Retinal pigment epithelial cell (primary cell): ENCODE measurements around the gene GMPR2.
A peak's percentile ranks its signal among the peaks of the same experiment; 100 is the strongest.

Source experiments
- DNase-seq: peaks from one replicate; pipeline ENCODE4 v3.0.0-alpha.2; 2010; ENCODE audit warnings: low read depth
- H3K4me3 ChIP-seq: 2 replicates; pipeline ENCODE4 v1.5.1; 2011; ENCODE audit warnings: mild to moderate bottlenecking, low read length, control low read depth, moderate library complexity
- TF ChIP-seq, protein P1 (sequence below): conservative IDR thresholded peaks from 2 replicates; pipeline ENCODE4 v1.5.1; 2011; ENCODE audit warnings: low read depth, low read length, control low read depth, inconsistent platforms

Gene GMPR2

DNA sequence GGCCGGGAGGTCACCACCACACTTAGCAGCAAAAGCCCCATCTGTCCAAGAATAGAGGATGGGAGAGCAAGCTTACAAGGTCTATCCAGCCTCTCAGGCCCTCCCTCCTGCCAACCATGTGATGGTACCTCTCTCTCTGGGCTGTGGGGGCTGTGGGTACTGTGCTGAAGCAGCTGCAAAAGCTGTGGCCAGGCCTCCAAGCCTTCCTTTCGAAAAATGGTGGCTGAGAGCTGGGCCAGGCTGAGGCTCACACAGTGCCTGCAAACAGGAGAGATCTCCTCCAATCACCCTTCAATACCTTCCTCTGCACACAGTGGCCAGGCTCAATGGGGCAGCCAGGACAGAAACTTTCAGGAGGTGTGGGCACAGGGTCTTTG is 45.2 kb upstream of the GMPR2 start:
- H3K4me3 ChIP-seq: peak overlapping the region; percentile 78
- TF ChIP-seq, protein P1, sequence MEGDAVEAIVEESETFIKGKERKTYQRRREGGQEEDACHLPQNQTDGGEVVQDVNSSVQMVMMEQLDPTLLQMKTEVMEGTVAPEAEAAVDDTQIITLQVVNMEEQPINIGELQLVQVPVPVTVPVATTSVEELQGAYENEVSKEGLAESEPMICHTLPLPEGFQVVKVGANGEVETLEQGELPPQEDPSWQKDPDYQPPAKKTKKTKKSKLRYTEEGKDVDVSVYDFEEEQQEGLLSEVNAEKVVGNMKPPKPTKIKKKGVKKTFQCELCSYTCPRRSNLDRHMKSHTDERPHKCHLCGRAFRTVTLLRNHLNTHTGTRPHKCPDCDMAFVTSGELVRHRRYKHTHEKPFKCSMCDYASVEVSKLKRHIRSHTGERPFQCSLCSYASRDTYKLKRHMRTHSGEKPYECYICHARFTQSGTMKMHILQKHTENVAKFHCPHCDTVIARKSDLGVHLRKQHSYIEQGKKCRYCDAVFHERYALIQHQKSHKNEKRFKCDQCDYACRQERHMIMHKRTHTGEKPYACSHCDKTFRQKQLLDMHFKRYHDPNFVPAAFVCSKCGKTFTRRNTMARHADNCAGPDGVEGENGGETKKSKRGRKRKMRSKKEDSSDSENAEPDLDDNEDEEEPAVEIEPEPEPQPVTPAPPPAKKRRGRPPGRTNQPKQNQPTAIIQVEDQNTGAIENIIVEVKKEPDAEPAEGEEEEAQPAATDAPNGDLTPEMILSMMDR: no peak
- DNase-seq: no peak

DNA sequence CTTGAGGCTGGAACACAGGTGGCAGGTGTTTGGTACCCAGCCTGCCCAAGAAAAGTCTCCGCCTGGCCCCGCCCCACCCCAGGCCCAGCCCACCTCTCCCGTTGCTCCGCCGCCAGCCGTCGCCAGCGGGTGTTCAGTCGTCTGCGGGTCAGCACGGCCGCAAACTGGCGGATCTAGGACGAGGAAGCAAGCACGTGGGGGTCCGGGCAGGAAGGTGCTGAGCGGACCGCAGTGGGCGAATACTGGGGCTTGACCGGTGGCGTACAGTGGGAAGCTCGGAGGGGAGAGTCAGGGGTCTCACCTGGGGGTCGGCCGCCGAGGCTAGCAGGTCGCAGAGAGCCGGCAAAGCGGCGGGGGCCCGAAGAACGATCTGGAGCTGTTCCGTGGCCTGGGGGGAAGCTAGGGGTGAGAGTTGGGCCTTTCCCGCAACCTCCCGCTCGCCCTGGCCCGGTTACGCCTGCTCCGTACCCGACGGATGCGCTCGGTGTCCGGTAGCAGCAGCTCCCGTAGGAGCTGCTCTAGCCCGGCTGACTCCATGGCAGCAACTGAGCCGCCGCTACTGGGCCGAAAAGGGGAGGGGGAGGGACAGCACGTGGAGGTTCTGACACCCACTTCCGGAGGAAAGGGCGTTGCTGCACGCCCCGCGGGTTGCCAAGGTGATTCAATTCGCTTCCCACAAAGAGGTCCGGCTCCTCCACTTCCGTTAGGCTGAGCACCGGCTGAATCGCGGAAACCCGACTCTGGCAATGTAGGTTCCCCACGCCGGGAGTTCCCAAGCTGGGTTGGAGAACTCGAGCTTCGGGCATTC is 44.3 kb upstream of the GMPR2 start, which contains the start of gene IPO4:
Gene IPO4, minus strand, starts transcription at position 566 of the 808 bp plus-strand sequence. Its CDS starts 29 bp downstream, at position 537.
- DNase-seq: peak; percentile 92
- TF ChIP-seq, protein P1: no peak
- H3K4me3 ChIP-seq: peak within 1 kb of the TSS; percentile 78

DNA sequence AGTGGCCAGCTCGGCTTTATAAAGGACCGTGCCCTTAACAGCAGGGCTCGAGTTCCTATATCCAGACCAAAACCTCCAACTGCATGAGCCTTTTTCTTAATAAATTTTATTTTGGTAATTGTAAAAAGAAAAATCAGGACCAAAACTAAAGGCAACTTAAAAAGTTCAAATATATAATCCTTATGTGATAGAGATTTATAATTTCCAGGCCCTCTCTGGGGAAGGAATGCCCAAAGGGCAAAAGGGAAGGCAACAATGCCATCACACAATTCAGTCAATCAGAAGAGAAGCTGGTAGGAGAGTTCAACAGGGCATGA is 43.7 kb upstream of the GMPR2 start:
- H3K4me3 ChIP-seq: peak overlapping the region; percentile 78
- DNase-seq: no peak
- TF ChIP-seq, protein P1: no peak

DNA sequence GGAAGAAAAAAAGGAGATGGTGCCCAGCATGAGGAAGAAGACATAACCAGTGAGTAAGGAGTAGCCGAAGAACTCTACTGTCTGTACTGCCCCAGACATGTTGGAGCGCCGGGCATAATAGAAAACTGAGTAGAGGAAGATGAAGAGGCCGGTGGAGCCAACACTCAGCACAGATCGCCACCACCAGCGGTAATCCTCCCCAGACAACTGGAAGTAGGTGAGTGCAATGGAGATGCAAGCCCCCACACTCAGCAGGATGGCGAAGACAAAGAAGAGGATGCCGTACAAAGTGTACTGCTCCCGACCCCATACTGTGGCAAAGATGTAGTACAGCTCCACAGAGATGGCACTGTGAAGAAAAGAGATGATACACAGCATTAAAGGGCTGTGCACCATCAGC is 43.3 kb upstream of the GMPR2 start:
- DNase-seq: no peak
- TF ChIP-seq, protein P1: no peak
- H3K4me3 ChIP-seq: no peak overlapping the region

DNA sequence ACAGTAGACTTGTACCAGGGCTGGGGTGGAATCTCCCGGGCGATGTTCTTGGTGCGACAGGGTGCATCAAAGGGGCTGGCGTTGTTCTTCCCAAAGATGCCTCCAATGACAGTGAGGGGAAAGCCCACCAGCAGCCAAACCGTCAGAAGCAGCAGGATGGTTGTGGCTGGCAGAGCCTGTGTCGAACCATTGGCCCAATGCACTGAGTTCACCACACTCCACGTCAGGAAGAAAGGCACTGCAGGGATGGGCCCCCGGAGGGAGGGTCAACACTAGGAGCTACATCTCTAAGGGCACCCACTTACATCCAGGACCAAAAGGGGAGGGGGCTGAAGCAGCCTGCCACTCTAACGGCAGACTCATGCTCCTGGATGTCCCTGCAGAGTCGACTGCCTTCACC is 42.3 kb upstream of the GMPR2 start:
- TF ChIP-seq, protein P1: no peak
- H3K4me3 ChIP-seq: no peak overlapping the region
- no peak for DNase-seq

DNA sequence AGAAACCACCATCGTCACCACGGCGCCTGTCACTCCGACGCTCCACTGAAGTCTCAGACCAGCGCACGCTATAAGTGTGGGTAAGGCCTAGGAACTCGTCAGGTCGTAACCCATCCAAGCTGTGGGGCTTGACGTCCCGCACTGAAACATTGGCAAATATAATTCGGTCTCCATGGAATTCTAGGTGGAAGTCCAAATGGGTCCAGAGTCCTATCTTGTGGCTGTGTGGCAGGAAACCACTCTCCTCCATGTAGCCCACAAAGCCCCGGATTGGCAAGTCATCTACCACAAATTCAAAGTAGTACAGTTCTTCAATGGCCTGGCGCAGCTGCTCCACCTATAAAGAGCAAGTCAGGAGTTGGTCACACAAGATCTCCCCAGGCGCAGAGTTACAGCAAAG is 39.8 kb upstream of the GMPR2 start:
- H3K4me3 ChIP-seq: no peak overlapping the region
- TF ChIP-seq, protein P1: no peak
- DNase-seq: no peak

DNA sequence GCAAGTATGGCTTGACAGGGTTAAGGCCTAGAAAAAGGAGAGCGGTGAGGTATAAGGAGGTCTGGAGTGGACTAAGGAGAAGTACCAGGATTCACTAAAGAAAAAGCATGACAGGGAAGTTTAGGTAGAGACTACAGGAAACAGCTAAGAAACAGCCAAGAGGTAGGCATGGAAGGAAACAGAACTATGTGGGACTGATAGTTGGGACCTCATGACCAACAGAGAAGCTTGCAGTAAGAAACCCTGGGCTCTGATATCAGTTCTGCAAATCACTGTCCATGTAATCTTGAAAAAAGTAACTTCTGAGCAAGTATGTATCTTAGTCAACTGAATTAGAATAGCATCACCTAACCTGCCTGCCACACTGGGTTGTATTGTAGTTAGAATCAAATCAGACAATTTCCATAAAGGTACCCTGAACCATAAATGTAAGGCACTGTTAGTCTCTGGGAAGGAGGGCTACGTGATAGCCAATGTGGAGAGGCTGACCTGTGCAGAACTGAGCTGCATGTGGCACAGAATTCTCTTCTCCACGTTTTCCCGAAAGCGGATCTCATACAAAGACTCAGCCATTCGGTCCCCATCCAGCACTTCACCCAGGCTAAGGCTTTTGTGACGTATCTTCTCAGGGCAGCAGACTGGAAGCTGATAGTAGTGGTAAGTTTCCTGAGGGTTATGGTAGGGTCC is 38.4 kb upstream of the GMPR2 start:
- TF ChIP-seq, protein P1: no peak
- H3K4me3 ChIP-seq: peak overlapping the region; percentile 79
- no peak for DNase-seq
